ENCODE results near the gene CSNK1E. TPM values are rescaled to one million over a fixed set of nuclear protein-coding genes. Genes with fewer than 3 reads are reported as not detected.

Gene CSNK1E
- total and polyA plus RNA-seq, 9 of the 15 experiments (the other 6 are each of a cell fraction or from before 2014, with no cell fraction given), result 2.7 to 70.0 (median 41.3) TPM

GRCh38 chr22:38317995-38318715, 922 bp upstream of the CSNK1E start (continued):
- peak; percentile 26; the same call in 1 of the 2 replicates for TF ChIP-seq ZBTB40 (IDR thresholded peaks at IDR 0.05)
- no peak for TF ChIP-seq ZBTB40 (CRISPR knock-in tag; IDR thresholded peaks at IDR 0.05)
- no peak for TF ChIP-seq ESRRA (IDR thresholded peaks at IDR 0.05; ENCODE audit: borderline replicate concordance, low read depth)
- no peak for TF ChIP-seq RBM17 (IDR thresholded peaks at IDR 0.05; ENCODE audit: borderline replicate concordance, low read depth, low read length)
- no peak for TF ChIP-seq ZNF311 (CRISPR knock-in tag; IDR thresholded peaks at IDR 0.05)
- no peak for TF ChIP-seq POU5F1 (IDR thresholded peaks at IDR 0.05; ENCODE audit: borderline replicate concordance, low read depth, low read length, partially characterized antibody)
- peak; percentile 35; the same call in 1 of the 2 replicates for TF ChIP-seq ATF7 (IDR thresholded peaks at IDR 0.05)
- no peak for TF ChIP-seq KDM2B (CRISPR knock-in tag; IDR thresholded peaks at IDR 0.05)
- TF ChIP-seq NR2C2 (CRISPR knock-in tag; IDR thresholded peaks at IDR 0.05), result no peak
- 0 out of 2 replicates have a peak, but pooled peaks have one; percentile 24 for TF ChIP-seq NR2C2 (tag; IDR thresholded peaks at IDR 0.05)
- no peak for TF ChIP-seq CEBPB (tag; IDR thresholded peaks at IDR 0.05)
- no peak for TF ChIP-seq KHSRP (IDR thresholded peaks at IDR 0.05)
- TF ChIP-seq IFI16 (CRISPR knock-in tag; IDR thresholded peaks at IDR 0.05), result no peak
- TF ChIP-seq PHTF2 (CRISPR knock-in tag; IDR thresholded peaks at IDR 0.05), result no peak
- no peak for TF ChIP-seq U2AF1 (optimal IDR thresholded peaks at IDR 0.05; ENCODE audit: low read depth, low read length)
- TF ChIP-seq XRCC3 (IDR thresholded peaks at IDR 0.05), result no peak
- no peak for TF ChIP-seq E2F5 (CRISPR knock-in tag; IDR thresholded peaks at IDR 0.05)
- TF ChIP-seq ZNF124 (CRISPR knock-in tag; IDR thresholded peaks at IDR 0.05), result no peak
- TF ChIP-seq ZNF133 (CRISPR knock-in tag; IDR thresholded peaks at IDR 0.05), result no peak
- TF ChIP-seq STAG1 (CRISPR knock-in tag; IDR thresholded peaks at IDR 0.05; ENCODE audit: borderline replicate concordance), result no peak
- TF ChIP-seq STAT5A (IDR thresholded peaks at IDR 0.05; ENCODE audit: borderline replicate concordance, low read length), result no peak
